CD4-positive, alpha-beta T cell treated with Interleukin-17A for 4 hours (primary cell): ENCODE results near the gene SPECC1L.

Experiments
- DNase-seq: peaks from one replicate; pipeline ENCODE4 v3.0.0-alpha.2; 2020; ENCODE audit warnings: mixed read lengths

The SPECC1L gene

DNA sequence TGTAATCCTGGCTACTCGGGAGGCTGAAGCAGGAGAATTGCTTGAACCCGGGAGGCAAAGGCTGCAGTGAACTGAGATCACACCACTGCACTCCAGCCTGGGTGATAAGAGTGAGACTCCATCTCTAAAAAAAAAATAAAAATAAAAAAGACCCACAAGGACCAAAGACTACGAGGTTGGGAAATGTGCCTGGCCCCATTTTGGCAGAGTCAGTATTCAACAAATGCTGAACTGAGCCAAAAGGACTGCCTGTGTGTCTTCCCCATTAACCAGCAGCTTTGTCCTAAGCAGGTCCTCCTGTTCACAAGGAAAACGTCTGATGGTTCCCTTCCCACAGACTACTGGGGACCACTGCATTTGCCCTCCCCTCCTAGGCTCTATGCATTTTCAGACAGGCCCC lies 184.4 kb downstream of the SPECC1L start:
- no peak for DNase-seq

DNA sequence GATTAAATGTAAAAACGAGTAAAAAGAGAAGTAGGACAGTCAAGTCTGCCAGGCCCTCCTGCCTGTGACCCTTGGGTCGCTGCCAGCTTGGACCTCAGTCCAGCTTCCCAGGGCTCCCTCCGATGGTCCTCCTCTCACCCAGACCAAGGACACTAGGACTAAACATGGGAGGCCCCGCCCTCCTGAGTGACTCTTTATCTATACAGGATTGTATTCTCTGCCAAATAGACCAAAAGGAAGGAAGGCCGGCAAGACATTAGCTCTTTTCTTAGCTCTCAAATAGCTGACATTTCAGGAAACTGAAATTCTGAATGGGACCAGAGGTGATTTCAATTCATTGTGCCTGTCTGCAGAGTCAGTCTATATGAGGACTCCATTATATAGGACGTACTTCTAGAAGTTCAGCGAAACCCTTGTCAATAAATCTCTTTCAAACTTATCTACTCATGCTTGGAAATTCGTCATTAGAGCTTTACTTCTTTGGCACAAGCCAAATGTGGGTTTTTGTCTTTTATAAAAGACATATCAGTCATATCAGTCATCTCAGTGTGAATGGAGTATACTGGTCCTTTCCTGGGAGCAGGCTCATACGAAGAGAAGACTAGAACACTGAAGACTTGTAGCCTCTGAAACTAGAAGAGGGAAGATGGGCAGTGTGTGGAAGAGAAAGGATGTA lies 185.3 kb downstream of the SPECC1L start:
- no peak for DNase-seq

DNA sequence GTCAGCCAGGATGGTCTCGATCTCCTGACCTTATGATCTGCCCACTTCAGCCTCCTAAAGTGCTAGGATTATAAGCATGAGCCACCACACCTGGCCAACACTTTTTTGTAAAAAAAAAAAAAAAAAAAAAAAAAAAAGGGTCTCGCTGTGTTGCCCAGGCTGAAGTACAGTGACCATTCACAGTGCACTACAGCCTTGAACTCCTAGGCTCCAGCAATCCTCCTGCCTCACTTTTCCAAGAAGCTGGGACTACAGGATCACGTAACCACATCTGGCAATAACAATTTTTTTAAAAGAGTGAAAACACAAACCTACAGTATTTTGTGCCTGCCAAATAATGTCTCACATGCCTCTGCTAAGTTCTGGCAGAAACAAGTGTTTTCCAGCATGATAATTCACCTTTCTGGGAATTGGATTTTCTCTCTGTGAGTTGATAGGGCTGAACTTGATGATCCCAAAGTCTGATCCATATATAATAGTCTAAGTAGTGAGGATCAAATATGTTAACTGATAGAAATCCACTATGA lies 187.3 kb downstream of the SPECC1L start:
- DNase-seq, result no peak

DNA sequence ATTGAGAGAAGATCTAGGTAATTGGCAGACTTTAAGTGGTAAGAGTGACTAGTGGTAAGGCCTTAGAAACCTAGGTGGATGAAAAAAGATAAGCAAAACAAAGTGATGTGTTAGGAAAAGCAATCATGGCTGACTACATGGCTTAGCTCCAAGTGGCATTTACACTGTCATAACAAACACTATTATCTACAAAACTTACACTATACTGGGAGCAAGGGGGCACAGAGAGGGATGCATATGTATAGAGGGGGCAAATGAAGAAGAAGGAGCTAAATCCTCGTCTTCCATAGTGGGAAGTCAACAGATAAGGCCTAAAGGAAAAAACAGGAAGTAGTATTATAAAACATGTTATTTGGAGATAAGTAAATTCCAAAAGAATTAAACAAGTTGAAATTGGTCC lies 189.3 kb downstream of the SPECC1L start:
- DNase-seq, result no peak

- no peak for DNase-seq
Measured at GRCh38 chr22:24460418-24461089, 189.9 kb downstream of the SPECC1L start.

DNA sequence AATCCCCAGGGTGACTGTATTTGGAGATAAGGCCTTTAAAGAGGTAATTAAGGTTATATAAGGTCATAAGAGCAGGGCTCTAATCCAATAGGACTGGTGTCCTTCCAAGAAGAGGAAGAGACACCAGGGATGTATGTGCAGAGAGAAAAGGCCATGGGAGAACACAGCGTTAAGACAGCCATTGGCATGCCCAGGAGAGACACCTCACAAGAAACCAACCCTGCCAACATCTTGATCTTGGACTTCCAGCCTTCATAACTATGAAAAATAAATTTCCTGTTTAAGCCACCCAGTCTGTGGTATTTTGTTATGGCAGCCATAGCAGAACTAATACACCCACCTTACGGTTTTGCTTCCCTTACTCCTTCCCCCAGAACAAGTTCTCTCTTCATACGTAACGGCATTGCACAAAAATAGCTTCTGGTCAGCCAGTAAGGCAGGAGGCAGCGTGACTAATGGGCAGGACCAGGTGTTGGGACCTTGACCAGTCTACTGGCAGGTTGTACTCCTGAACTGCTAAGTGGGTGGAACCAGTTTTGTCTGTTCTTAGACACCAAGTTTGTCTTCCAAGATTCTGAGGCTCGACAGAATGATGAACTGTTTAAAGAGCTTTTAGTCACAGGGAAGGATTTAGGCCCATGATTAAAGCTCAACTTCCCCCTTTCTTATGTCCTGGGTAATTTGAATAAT lies 192.6 kb downstream of the SPECC1L start:
- no peak for DNase-seq

DNA sequence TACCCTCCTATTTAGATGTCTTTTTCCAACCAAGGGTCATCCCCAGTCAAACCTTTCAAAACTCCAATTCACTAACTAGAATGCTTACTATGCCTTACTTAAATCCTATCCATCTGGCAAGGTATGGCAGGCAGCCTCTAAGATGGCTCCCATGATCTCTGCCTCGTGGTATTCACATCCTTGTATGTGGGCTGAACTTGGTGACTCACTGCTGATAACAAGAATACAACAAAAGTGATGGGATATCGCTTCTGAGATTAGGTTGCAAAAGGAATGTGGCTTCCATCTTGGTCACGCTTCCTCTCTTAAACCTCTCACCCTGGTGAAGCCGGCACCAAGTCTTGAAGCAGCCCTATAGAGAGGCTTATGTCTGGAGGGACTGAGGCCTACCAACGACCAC lies 194.9 kb downstream of the SPECC1L start:
- no peak for DNase-seq

DNA sequence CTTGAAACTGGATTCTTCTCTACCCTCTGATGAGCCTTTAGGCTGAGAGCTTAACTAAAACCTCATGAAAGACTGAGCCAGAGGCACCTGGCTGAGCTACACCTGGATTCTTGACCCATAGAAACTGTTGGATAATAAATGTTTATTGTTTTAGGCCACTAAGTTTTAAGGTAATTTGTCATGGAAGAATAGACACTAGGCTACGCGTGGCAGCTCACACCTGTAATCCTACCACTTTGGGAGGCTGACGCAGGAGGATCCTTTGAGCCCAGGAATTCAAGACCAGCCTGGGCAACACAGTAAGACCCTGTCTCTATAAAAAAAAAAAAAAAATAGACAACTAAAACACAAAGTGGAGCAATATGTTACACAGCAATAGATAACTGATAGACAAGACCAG lies 195.3 kb downstream of the SPECC1L start:
- DNase-seq, result no peak

GRCh38 chr22:24466716-24467328 lies 196.2 kb downstream of the SPECC1L start:
- DNase-seq, result no peak

DNA sequence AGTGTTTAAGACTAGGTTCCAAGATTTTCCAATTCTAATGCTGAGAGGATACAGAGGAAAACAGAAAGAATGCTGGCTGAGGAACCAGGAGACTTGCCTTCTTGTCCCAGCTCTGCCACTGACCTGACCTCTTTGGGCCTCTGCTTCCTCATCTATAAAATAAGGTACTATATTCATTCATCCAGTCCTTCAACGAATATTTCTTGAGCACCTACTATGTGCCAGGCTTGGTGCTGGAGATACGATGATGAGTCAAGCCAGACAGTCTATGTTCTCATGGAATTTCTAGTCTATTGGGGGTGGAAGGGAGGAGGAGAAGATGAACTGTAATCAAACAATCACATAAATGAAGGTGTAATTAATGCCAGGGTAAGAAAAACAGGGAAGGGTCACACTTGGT lies 196.7 kb downstream of the SPECC1L start:
- DNase-seq, result no peak
